Left ventricle myocardium inferior (tissue), 1 donor: ENCODE data around the gene CCDC88B. TPM values are rescaled to one million over a fixed set of nuclear protein-coding genes. Genes with fewer than 3 reads are reported as not detected.
A peak's percentile ranks its signal among the peaks of the same experiment; 100 is the strongest.
"Not testable (repeated sequence)": the region's sequence is repeated elsewhere in the genome, so short reads cannot be mapped to it uniquely, and the experiment has no call there.

Source experiments
- DNase-seq: peaks from one replicate; pipeline ENCODE4 v3.0.0-alpha.2; 2020
- H3K27ac ChIP-seq: fragments of 200-600 bp; replicated peaks from 2 replicates; pipeline ENCODE4 v1.8.0; 2021
- H3K27me3 ChIP-seq: fragments of 200-600 bp; 2 replicates; pipeline ENCODE4 v1.8.0; 2021; ENCODE audit warnings: low read depth
- H3K36me3 ChIP-seq: fragments of 200-600 bp; 2 replicates; pipeline ENCODE4 v1.8.0; 2021
- H3K4me1 ChIP-seq: fragments of 200-600 bp; 2 replicates; pipeline ENCODE4 v1.8.0; 2021
- H3K4me3 ChIP-seq: fragments of 200-600 bp; 2 replicates; pipeline ENCODE4 v1.8.0; 2021; ENCODE audit warnings: mild to moderate bottlenecking, moderate library complexity
- H3K9me3 ChIP-seq: fragments of 200-600 bp; replicated peaks from 2 replicates; pipeline ENCODE4 v1.8.0; 2021
- intact Hi-C: fragments of 100-400 bp; cut with micrococcal nuclease; formaldehyde crosslinking; loops from one replicate; pipeline ENCODE4 v1.11.0; 2022
- total RNA-seq: library from RNA; stranded (reverse); fragmentation: NEBNext Ultra II Directional; extraction: Animal tissue kit (Norgen Biotek cat#: 25700); gene quantifications from one replicate; pipeline ENCODE4 v1.2.1, GENCODE V29; 2021
- TF ChIP-seq, protein P1 (sequence below): fragments of 200-600 bp; IDR thresholded peaks from 2 replicates; pipeline ENCODE4 v1.8.0; 2021; ENCODE audit warnings: antibody characterized with exemption, mild to moderate bottlenecking, borderline replicate concordance
- donor health status: DM: no; HTN: yes; CAD: no; lungs with severe emphysema.

The CCDC88B gene
- total RNA-seq, 1 donor from 2014 or later: 7.5 TPM

DNA sequence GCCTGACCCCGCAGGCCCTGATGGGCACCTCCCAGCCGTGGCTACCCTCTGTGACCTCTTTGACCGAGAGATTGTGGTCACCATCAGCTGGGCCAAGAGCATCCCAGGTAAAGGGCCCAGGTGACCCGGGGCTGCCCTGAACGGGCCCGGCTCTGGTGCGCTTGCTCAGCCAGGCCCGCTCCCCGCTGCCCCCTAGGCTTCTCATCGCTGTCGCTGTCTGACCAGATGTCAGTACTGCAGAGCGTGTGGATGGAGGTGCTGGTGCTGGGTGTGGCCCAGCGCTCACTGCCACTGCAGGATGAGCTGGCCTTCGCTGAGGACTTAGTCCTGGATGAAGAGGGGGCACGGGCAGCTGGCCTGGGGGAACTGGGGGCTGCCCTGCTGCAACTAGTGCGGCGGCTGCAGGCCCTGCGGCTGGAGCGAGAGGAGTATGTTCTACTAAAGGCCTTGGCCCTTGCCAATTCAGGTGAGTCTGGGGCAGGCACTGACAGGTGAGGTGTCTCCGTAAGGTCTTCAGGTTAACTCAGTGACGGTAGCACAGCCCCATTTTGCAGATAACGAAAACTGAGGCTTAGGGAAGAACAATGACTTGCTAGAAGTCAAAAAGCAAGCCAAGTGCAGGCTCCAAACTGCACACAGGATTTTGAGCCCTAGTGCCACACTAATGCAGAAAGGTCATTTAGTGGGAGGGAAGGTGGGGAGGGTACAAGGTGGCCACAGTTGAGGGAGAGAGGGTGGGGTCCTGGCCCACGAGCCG is 25.0 kb upstream of the CCDC88B start:
- TF ChIP-seq, protein P1, sequence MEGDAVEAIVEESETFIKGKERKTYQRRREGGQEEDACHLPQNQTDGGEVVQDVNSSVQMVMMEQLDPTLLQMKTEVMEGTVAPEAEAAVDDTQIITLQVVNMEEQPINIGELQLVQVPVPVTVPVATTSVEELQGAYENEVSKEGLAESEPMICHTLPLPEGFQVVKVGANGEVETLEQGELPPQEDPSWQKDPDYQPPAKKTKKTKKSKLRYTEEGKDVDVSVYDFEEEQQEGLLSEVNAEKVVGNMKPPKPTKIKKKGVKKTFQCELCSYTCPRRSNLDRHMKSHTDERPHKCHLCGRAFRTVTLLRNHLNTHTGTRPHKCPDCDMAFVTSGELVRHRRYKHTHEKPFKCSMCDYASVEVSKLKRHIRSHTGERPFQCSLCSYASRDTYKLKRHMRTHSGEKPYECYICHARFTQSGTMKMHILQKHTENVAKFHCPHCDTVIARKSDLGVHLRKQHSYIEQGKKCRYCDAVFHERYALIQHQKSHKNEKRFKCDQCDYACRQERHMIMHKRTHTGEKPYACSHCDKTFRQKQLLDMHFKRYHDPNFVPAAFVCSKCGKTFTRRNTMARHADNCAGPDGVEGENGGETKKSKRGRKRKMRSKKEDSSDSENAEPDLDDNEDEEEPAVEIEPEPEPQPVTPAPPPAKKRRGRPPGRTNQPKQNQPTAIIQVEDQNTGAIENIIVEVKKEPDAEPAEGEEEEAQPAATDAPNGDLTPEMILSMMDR: no peak
- Histone ChIP-seq H3K27ac (peak overlapping the region; percentile 64), H3K4me3 (no peak overlapping the region), H3K36me3 (peaks cover 29% of the 10 kb centered on the region), H3K4me1 (peaks cover 79% of the 10 kb centered on the region), H3K27me3 (no peaks in the 10 kb centered on the region), H3K9me3 (no peaks in the 10 kb centered on the region)
- DNase-seq: no peak
- intact Hi-C loops: no loop called here

DNA sequence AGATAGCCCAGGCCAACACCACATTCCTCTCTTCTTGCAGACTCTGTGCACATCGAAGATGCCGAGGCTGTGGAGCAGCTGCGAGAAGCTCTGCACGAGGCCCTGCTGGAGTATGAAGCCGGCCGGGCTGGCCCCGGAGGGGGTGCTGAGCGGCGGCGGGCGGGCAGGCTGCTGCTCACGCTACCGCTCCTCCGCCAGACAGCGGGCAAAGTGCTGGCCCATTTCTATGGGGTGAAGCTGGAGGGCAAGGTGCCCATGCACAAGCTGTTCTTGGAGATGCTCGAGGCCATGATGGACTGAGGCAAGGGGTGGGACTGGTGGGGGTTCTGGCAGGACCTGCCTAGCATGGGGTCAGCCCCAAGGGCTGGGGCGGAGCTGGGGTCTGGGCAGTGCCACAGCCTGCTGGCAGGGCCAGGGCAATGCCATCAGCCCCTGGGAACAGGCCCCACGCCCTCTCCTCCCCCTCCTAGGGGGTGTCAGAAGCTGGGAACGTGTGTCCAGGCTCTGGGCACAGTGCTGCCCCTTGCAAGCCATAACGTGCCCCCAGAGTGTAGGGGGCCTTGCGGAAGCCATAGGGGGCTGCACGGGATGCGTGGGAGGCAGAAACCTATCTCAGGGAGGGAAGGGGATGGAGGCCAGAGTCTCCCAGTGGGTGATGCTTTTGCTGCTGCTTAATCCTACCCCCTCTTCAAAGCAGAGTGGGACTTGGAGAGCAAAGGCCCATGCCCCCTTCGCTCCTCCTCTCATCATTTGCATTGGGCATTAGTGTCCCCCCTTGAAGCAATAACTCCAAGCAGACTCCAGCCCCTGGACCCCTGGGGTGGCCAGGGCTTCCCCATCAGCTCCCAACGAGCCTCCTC is 24.1 kb upstream of the CCDC88B start:
- Histone ChIP-seq H3K4me3 (peak overlapping the region; percentile 82), H3K4me1 (peaks cover 74% of the 10 kb centered on the region), H3K27ac (peak overlapping the region; percentile 100), H3K36me3 (peaks cover 31% of the 10 kb centered on the region)
- DNase-seq, intact Hi-C loops, H3K9me3 ChIP-seq, H3K27me3 ChIP-seq: not testable (repeated sequence)

DNA sequence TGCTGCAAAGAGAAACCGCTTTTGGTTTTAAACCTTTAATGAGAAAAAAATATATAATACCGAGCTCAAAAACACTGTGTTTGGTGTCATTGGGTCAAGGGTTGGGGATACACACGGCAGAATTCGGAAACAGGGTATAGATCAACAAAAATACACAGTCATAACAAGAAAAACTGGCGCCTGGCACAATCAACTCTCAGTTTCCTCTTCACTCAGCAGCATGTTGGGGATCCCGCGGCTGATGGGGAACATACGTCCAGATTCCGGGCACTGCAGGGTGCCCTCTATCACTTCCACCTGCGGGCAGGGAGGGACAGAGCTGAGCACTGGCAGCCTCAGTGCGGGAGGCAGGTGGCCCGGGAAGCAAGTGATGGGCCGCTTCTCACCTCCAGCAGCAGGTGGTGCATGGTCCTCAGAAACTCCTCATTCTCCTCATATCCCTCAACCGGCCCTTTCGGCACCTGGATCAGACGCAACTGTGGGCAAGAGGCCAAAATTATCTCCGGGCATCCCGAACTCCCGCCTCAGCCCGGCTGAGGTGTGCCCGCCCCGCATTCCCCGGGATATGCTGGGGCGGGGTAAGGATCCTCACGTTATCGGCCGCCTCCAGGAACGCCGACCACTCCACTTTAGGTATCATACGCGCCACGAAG is 23.2 kb upstream of the CCDC88B start:
- peaks cover 30% of the 10 kb centered on the region for H3K36me3 ChIP-seq
- DNase-seq: no peak
- intact Hi-C loops: no loop called here
- H3K27me3 ChIP-seq: no peaks in the 10 kb centered on the region
- H3K9me3 ChIP-seq: no peaks in the 10 kb centered on the region
- TF ChIP-seq, protein P1: no peak
- H3K4me1 ChIP-seq: peaks cover 72% of the 10 kb centered on the region
- H3K27ac ChIP-seq: peak overlapping the region; percentile 100
- peak overlapping the region; percentile 82 for H3K4me3 ChIP-seq

DNA sequence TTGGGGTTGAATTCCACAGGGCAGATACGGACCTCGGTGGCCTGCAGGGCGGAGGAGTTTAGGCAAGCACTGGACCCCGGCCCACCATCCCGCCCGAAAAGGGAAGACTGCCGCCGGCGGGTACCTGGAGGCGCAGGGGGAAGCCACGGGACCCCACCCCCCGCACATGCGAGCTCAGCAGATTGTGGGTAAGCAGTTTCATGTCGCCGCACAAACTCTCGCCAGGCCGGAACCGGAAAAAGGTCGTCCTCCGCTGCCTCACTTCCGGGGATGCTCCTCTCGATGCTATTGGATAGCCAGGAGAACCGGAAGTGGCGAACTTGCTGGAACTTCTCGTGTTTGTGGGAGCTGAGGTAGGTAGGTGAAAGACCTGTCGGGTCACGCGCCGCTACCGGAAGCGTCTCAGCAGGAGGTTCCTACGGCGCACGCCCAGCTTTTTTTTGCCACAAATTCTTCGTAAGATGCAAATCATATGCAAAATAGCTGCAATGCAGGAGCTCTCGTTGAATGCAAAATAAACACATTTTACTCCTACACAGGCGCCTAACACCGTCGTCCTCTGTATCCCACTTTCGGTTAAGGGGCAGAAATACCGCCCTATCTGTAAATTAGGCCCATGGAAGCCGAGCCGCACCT is 22.6 kb upstream of the CCDC88B start, which contains the start of gene TRMT112:
Gene TRMT112 (minus strand): TSS at position 235 of the 636 bp plus-strand sequence. CDS start 33 bp downstream, at position 202.
- Histone ChIP-seq H3K4me1 (peaks cover 69% of the 10 kb centered on the region), H3K4me3 (peak within 1 kb of the TSS; percentile 82), H3K27ac (peak within 1 kb of the TSS; percentile 100), H3K9me3 (no peaks in the 10 kb centered on the region), H3K36me3 (peaks cover 34% of the 10 kb centered on the region), H3K27me3 (no peaks in the 10 kb centered on the region)
- TF ChIP-seq, protein P1: no peak
- peak; percentile 94 for DNase-seq
- intact Hi-C loops: no loop called here

DNA sequence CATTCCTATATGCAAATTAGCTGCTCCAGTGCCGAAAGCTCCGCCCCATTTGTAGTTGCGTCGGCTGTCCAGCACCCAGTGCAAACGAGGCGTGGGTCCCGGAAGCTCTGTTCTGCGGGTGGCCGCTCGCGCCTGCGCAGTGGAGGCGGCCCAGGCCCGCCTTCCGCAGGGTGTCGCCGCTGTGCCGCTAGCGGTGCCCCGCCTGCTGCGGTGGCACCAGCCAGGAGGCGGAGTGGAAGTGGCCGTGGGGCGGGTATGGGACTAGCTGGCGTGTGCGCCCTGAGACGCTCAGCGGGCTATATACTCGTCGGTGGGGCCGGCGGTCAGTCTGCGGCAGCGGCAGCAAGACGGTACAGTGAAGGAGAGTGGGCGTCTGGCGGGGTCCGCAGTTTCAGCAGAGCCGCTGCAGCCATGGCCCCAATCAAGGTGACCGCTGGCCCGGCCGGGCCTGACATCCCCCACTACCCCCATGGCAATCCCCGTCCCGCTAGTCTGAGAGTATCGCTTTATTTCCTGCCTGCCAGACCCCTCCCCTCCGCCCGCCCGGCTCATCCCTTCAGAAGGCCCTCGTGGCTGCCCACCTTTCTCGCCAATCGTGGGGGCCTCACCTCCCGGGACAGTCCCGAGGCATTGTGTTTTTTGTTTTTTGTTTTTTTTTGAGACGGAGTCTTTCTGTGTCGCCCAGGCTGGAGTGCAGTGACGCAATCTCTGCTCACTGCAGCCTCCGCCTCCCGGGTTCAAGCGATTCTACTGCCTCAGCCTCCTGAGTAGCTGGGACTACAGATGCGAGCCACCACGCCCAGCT is 21.8 kb upstream of the CCDC88B start, which contains the start of gene PRDX5:
Gene PRDX5 (plus strand): TSS at position 161 of the 805 bp plus-strand sequence. CDS start 95 bp downstream, at position 256.
- peaks cover 38% of the 10 kb centered on the region for H3K36me3 ChIP-seq
- H3K27ac ChIP-seq: peak within 1 kb of the TSS; percentile 100
- peaks cover 61% of the 10 kb centered on the region for H3K4me1 ChIP-seq
- no peaks in the 10 kb centered on the region for H3K27me3 ChIP-seq
- intact Hi-C loops: no loop called here
- DNase-seq: peak; percentile 96
- H3K9me3 ChIP-seq: no peaks in the 10 kb centered on the region
- H3K4me3 ChIP-seq: peak within 1 kb of the TSS; percentile 82
- TF ChIP-seq, protein P1: peak; percentile 53
